ENCODE measurements around the gene WDR20.

DNA sequence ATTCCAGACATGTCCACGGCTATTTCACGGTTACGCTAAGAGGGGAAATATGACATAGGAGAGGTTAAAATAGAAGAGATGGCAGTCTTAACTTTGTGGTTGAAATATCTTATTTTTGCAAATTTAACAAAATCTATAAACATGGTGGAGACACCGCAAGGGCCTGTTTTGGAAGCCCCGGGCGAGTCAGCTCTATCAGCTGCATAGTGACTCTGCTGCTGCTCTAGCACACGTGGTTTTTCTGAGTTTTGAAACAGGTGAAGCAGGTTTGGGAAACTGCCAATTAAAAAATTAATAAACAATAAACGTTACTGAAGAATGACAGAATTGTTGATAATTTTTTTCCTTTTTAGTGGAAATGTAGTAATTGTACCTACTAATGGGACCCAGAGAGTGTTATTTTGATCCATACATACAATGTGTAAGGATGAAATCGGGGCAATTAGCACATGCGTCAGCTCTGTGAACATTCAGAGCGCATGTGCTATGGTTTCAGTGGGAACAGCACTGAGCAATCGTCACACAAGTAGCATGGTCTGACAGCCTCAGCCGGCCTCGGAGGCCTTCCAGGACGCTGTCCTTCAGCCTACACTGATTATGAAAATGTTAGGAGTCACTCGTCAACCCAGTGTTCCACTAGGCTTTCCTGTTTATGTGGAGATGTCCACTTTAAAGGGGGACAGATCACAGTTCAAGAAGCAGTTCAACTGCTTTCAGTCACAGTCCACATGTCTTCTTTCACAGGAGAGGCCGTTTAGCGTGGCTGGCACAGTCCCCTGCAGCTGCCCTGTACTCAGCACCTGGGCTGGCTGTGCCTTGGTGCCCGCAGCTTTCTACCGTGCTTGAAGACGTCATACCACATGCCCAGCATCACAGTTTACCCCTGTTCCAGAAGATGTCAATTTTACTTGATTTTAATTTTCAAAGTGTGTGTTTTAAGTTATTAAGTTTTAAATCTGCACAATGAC is 113.4 kb downstream of the WDR20 start:
- TF ChIP-seq, protein P1, sequence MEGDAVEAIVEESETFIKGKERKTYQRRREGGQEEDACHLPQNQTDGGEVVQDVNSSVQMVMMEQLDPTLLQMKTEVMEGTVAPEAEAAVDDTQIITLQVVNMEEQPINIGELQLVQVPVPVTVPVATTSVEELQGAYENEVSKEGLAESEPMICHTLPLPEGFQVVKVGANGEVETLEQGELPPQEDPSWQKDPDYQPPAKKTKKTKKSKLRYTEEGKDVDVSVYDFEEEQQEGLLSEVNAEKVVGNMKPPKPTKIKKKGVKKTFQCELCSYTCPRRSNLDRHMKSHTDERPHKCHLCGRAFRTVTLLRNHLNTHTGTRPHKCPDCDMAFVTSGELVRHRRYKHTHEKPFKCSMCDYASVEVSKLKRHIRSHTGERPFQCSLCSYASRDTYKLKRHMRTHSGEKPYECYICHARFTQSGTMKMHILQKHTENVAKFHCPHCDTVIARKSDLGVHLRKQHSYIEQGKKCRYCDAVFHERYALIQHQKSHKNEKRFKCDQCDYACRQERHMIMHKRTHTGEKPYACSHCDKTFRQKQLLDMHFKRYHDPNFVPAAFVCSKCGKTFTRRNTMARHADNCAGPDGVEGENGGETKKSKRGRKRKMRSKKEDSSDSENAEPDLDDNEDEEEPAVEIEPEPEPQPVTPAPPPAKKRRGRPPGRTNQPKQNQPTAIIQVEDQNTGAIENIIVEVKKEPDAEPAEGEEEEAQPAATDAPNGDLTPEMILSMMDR (IDR thresholded peaks at IDR 0.05): no peak
- no peak for TF ChIP-seq EP300 (IDR thresholded peaks at IDR 0.05)
